IgD-negative memory B cell (primary cell): ENCODE data around the gene LIG1. TPM values are rescaled to one million over a fixed set of nuclear protein-coding genes. Genes with fewer than 3 reads are reported as not detected.

ENCODE experiments used
- H3K27ac Mint-ChIP-seq, 3 donors: one replicate each; pipeline ENCODE4 v1.8.0; 2020 to 2022; ENCODE audit warnings: mild to moderate bottlenecking in 3 of 3, mixed read lengths in 3 of 3, moderate library complexity in 1 of 3
- H3K27me3 Mint-ChIP-seq: one replicate; pipeline ENCODE4 v1.8.0; 2021; ENCODE audit warnings: mixed read lengths
- H3K36me3 Mint-ChIP-seq: one replicate; pipeline ENCODE4 v1.8.0; 2020; ENCODE audit warnings: mild to moderate bottlenecking, mixed read lengths
- H3K4me1 Mint-ChIP-seq, 3 donors: one replicate each; pipeline ENCODE4 v1.8.0; 2020 to 2022; ENCODE audit warnings: mixed read lengths in 3 of 3, mild to moderate bottlenecking in 1 of 3
- H3K4me3 Mint-ChIP-seq, 4 donors: one replicate each; pipeline ENCODE4 v1.8.0; 2020 to 2022; ENCODE audit warnings: mild to moderate bottlenecking in 4 of 4, mixed read lengths in 4 of 4, moderate library complexity in 3 of 4
- H3K9me3 Mint-ChIP-seq, 3 donors: one replicate each; pipeline ENCODE4 v1.8.0; 2020 to 2021; ENCODE audit warnings: mixed read lengths in 3 of 3, mild to moderate bottlenecking in 1 of 3
- polyA plus RNA-seq: library from polyadenylated mRNA; unstranded; fragments of 300-500 nt; fragmentation: Illumina TruSeq; gene quantifications from one replicate; pipeline ENCODE4 v1.2.3, GENCODE V29; 2021

The LIG1 gene
- polyA plus RNA-seq, 1 donor from 2014 or later: 30.1 TPM

DNA sequence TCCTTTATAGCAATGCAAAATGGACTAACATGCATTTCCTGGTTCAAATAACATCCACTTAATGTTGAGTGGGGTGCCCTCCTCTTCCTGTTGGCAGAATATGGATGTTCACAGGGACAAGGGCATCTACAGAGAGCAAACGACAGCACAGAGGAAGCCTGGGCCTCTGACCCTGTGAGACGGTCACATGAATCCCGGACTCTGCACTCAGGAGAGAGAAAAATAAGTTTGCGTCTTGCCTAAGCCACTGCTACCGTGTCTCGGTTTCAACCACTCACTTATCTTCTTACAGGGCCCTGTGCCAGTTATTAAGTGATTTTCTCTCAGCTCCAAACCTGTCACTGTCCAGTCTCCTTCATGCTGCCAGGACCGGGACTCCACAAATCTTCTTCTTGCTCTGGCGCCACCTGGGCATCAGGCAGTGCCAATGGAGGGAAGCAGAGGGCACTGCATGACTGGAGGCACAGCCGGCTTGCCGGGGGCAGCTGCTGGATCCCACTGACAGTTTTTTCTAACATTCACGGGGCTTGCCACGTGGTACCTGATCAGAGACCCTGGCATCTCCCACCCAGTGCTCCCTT is 11.8 kb downstream of the LIG1 start:
- Mint-ChIP-seq H3K36me3 (peaks cover 4% of the 10 kb centered on the region), H3K27me3 (no peaks in the 10 kb centered on the region), H3K9me3 (no peaks in the 10 kb centered on the region), H3K4me1 (no peaks in the 10 kb centered on the region), H3K27ac (peak overlapping the region in 1 of 3 donors; percentile 63), H3K4me3 (no peak overlapping the region)

DNA sequence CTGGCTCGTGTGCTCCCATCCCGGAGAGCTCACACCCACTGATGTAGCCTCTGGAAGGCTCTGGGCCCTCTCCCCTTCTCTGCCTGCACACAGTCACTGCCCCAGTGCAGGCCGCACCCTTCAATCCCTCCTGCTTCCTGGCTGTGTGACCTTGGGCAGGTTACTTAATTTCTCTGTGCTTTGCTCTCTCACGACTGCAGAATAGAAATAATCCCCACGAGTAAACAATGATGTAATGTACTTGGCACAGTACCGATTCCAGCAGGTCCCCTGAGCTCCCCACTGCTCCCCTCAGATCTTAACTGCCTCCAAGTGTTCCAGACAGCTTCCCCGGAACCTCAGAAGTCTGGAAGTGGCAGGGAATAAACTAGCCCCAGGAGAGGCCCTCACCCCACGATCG is 16.1 kb downstream of the LIG1 start:
- Mint-ChIP-seq H3K4me3 (no peak overlapping the region), H3K36me3 (peaks cover 8% of the 10 kb centered on the region), H3K9me3 (no peaks in the 10 kb centered on the region), H3K27me3 (no peaks in the 10 kb centered on the region), H3K27ac (peak overlapping the region in 1 of 3 donors; percentile 36), H3K4me1 (no peaks in the 10 kb centered on the region)

DNA sequence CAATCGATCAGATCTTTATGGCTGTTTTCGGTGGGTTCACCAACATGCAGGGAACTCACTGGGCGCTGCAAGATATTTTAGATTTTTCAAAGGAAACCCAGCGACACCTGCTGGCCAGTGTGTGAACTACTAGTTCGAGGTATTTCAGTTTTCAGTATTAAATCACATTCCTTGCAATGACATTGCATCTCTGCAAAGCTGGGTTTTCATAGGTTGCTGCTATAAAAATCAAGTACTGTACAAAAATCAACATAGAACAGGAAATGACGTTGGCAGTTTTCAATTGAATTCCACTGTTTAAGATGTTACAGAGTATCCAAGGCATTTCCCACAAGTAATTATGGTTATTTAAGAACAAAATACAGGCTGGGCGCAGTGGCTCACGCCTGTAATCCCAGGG is 17.6 kb downstream of the LIG1 start:
- Mint-ChIP-seq H3K27me3 (no peaks in the 10 kb centered on the region), H3K36me3 (peaks cover 8% of the 10 kb centered on the region), H3K4me1 (no peaks in the 10 kb centered on the region), H3K4me3 (no peak overlapping the region), H3K9me3 (no peaks in the 10 kb centered on the region), H3K27ac (peak overlapping the region in 1 of 3 donors; percentile 5)

DNA sequence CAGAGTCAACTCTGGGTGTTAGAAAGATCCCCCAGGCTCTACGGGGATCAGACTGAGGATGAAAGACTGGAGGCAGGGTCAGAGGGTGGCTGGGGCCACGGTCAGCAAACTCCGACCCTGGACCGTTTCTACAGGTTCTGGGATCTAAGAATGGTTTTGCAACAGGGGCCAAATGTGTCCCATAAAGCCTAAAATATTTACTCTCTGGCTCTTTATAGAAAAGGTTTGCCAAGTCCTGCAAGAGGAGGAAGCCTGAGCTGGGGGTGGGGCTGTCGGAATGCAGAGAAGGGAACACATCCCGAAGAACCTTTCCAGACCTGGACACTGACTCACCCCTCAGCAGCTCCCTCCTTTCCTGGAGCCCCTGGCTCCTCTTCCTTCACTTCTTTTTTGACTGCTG is 20.7 kb downstream of the LIG1 start:
- no peaks in the 10 kb centered on the region for H3K9me3 Mint-ChIP-seq
- no peak overlapping the region for H3K27ac Mint-ChIP-seq
- peaks cover 4% of the 10 kb centered on the region for H3K36me3 Mint-ChIP-seq
- no peaks in the 10 kb centered on the region for H3K27me3 Mint-ChIP-seq
- no peak overlapping the region for H3K4me3 Mint-ChIP-seq
- no peaks in the 10 kb centered on the region for H3K4me1 Mint-ChIP-seq

GRCh38 chr19:48148576-48148975 is 21.6 kb downstream of the LIG1 start:
- Mint-ChIP-seq H3K4me3 (no peak overlapping the region), H3K27ac (no peak overlapping the region), H3K36me3 (peaks cover 9% of the 10 kb centered on the region), H3K4me1 (peaks cover 0 to 2% (median 0%) of the 10 kb centered on the region in 3 donors), H3K27me3 (no peaks in the 10 kb centered on the region), H3K9me3 (no peaks in the 10 kb centered on the region)

DNA sequence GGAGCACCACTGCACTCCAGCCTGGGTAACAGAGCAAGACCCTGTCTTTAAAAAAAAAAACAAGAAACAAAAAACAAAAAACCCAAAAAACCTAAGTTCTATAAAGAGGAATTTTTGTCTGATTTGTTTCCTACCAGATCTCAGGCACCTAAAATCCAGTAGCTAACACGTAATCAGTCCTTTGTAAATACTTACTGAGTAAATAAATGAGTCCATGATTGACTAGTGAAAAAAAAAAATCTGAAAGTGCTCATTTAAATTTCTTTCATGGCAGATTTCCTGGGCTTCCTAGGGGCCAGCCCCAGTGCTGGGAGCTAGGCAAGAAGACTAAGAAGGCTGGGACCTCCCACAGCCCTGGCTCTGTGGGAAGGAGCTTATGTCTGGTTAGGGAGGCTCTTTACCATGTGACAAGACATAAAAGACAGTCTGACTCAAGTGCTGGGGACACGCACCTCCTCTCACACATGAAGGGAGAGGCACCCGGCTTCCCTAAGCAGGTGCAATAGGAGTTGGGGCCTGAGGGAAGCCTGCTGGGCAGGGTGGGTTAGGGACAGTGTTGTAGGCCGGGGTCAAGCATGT is 22.5 kb downstream of the LIG1 start:
- H3K9me3 Mint-ChIP-seq: no peaks in the 10 kb centered on the region
- H3K4me3 Mint-ChIP-seq: no peak overlapping the region
- H3K36me3 Mint-ChIP-seq: peaks cover 9% of the 10 kb centered on the region
- peaks cover 0 to 2% (median 0%) of the 10 kb centered on the region in 3 donors for H3K4me1 Mint-ChIP-seq
- no peaks in the 10 kb centered on the region for H3K27me3 Mint-ChIP-seq
- no peak overlapping the region for H3K27ac Mint-ChIP-seq

GRCh38 chr19:48139053-48139452 is 31.1 kb downstream of the LIG1 start:
- no peak overlapping the region for H3K27ac Mint-ChIP-seq
- H3K36me3 Mint-ChIP-seq: peaks cover 12% of the 10 kb centered on the region
- no peaks in the 10 kb centered on the region for H3K27me3 Mint-ChIP-seq
- no peaks in the 10 kb centered on the region for H3K4me1 Mint-ChIP-seq
- H3K9me3 Mint-ChIP-seq: no peaks in the 10 kb centered on the region
- H3K4me3 Mint-ChIP-seq: no peak overlapping the region

GRCh38 chr19:48137411-48137810 is 32.7 kb downstream of the LIG1 start:
- Mint-ChIP-seq H3K9me3 (no peaks in the 10 kb centered on the region), H3K27me3 (no peaks in the 10 kb centered on the region), H3K36me3 (peaks cover 11% of the 10 kb centered on the region), H3K4me1 (no peaks in the 10 kb centered on the region), H3K4me3 (no peak overlapping the region), H3K27ac (no peak overlapping the region)

DNA sequence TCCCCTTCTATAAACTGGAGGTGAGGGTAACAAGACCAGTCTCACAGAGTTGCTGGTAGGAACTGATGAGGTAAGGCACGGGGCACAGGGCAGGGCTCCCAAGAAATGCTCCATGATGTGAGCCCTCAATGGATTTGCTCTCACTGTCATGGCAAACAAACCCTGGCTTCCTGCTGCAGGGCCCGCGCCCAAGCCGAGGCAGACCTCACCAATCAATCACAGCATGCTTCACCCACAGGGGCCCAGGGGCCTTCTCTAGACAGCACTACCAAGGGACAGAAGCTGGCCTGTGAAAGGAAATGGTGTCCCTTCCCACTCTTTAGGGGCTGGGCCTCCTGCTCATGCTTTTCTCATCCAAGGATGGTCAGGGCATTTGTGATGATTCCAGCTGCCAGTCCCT is 33.6 kb downstream of the LIG1 start:
- H3K9me3 Mint-ChIP-seq: no peaks in the 10 kb centered on the region
- H3K27ac Mint-ChIP-seq: no peak overlapping the region
- H3K4me3 Mint-ChIP-seq: no peak overlapping the region
- H3K4me1 Mint-ChIP-seq: no peaks in the 10 kb centered on the region
- H3K36me3 Mint-ChIP-seq: peaks cover 11% of the 10 kb centered on the region
- no peaks in the 10 kb centered on the region for H3K27me3 Mint-ChIP-seq

DNA sequence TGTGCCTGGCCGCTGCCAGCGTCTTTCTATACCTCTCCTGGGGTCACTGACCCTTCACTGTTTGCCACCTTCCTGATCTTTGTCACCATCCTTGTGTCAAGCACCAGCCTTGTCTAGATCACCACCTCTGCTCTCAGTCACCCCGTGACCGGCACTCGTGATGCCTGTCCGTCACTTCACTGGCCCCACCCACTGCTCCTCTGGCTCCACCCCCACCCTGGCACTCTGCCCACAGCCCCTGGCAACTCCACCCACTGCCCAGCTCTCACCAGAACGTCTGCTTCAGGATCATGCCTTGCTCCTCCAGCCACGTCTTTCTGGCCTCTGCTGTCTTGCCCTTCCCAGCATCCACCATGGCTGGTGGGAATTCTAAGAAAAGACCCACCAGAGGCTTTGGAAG is 34.7 kb downstream of the LIG1 start:
- H3K36me3 Mint-ChIP-seq: peaks cover 11% of the 10 kb centered on the region
- H3K27me3 Mint-ChIP-seq: no peaks in the 10 kb centered on the region

DNA sequence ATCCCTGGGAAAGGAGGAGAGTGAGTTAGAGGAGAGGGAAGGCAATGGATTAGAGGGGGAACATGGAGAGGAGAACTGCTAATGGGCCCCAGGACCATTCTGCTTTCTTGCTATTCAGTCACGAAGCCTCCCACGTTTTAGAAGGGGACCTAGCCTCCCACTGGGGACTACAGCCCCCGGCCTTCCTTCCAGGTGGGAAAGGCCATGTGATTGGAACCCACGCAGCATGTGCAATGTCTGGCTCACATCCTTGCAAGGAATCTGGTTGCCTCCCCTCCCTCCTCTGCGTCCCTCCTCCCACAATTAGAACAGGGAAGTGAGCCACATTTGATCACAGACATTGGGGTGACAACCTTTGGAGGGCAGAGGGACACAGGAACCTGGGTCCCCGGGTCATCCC is 37.0 kb downstream of the LIG1 start:
- no peaks in the 10 kb centered on the region for H3K4me1 Mint-ChIP-seq
- H3K27me3 Mint-ChIP-seq: no peaks in the 10 kb centered on the region
- no peaks in the 10 kb centered on the region for H3K9me3 Mint-ChIP-seq
- H3K4me3 Mint-ChIP-seq: no peak overlapping the region
- no peak overlapping the region for H3K27ac Mint-ChIP-seq
- H3K36me3 Mint-ChIP-seq: peaks cover 15% of the 10 kb centered on the region

More for the DNA sequence above, 34.7 kb downstream of the LIG1 start:
- Mint-ChIP-seq H3K4me1 (no peaks in the 10 kb centered on the region), H3K4me3 (no peak overlapping the region), H3K9me3 (no peaks in the 10 kb centered on the region), H3K27ac (no peak overlapping the region)

DNA sequence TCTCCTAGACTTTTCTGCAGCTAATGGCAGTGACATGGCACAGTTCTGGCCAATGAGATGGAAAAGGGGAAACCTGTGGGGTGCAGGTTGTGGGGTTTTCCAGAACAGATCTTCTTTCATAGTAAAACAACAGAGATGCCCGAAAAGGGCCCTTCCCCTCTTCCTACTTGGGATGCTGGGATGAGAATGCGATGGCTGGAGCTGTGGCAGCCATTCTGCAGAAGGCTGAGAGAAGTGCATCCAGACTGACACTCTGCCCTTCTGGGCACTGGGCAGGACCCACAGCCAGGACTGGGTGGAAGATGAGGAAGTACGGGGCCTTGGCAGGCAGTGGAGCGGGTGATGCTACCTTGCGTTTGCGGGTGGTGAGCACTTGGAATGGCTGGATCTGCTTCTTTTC is 42.6 kb downstream of the LIG1 start:
- peaks cover 18% of the 10 kb centered on the region for H3K36me3 Mint-ChIP-seq
- H3K4me1 Mint-ChIP-seq: peaks cover 0 to under 1% (median 0%) of the 10 kb centered on the region in 3 donors
- H3K27me3 Mint-ChIP-seq: no peaks in the 10 kb centered on the region
- no peaks in the 10 kb centered on the region for H3K9me3 Mint-ChIP-seq
- H3K27ac Mint-ChIP-seq: no peak overlapping the region
- H3K4me3 Mint-ChIP-seq: peak overlapping the region in 1 of 4 donors; percentile 47

DNA sequence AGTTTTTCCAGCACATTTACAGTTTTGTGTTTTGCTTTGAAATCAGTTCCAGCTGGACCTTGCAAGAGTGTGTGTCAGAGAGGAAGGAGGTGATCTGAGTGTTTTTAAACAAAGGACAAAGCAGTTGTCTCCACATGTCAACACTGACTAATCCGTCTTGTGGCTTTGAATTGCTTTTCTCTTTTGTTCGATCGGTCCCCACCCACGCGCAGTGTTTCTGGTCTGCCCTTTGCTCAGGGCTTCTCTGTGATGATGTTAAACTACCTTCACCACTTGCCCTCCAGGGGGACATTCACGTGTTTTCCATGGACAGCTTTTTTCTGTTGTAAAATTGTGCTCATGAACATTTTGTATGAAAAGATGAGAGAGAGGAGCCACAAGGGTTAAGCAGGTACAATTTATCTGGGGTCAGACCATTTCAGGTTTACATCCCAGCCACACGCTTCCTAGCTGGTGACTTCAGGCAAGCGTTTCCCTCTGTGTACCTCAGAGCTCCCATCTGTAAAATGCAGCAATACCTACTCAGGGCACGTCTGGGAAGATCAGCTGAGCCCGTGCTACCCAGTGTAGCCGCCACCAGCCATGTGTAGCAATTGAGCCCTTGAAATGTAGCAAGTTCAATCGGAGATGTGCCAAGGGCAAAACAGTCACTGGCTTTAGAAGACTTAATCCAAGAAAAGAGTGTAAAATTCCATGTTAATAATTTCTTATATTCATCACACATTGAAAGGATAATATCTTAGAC is 46.1 kb downstream of the LIG1 start:
- Mint-ChIP-seq H3K4me3 (no peak overlapping the region), H3K9me3 (no peaks in the 10 kb centered on the region), H3K27ac (no peak overlapping the region)

GRCh38 chr19:48122421-48122820 is 47.7 kb downstream of the LIG1 start:
- H3K4me1 Mint-ChIP-seq: peaks cover 14 to 18% (median 14%) of the 10 kb centered on the region in 3 donors
- no peaks in the 10 kb centered on the region for H3K9me3 Mint-ChIP-seq
- H3K27ac Mint-ChIP-seq: peak overlapping the region; percentile 2 to 91 (median 31)
- no peaks in the 10 kb centered on the region for H3K27me3 Mint-ChIP-seq
- H3K36me3 Mint-ChIP-seq: peaks cover 15% of the 10 kb centered on the region
- peak overlapping the region in 3 of 4 donors; percentile 52 to 84 (median 60) for H3K4me3 Mint-ChIP-seq

More for the DNA sequence above, 46.1 kb downstream of the LIG1 start:
- no peaks in the 10 kb centered on the region for H3K27me3 Mint-ChIP-seq
- H3K4me1 Mint-ChIP-seq: peaks cover 7 to 9% (median 7%) of the 10 kb centered on the region in 3 donors
- peaks cover 19% of the 10 kb centered on the region for H3K36me3 Mint-ChIP-seq

DNA sequence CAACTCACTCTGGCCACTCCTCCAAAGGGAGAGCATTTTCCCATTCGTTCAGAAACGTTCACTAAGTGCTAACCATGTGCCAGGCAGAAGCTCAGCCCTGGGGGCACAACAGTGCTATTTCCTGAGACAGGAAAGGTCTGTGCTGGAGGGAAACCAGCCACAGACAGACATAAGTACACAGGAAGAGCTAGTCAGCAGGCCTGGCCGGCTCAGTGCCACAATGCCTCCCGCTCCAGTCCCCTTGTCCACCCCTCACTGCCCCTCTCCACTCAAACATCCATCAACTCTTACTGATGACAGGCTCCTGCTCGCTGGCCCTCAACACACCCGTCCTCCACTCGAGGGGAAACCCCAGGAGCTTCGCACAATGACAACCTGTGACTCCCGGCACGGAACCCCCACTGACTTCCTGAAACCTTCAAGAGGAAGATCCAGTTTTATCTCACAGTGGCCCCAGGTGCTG is 48.2 kb downstream of the LIG1 start:
- Mint-ChIP-seq H3K27ac (peak overlapping the region in 2 of 3 donors; percentile 31 to 91), H3K36me3 (peaks cover 15% of the 10 kb centered on the region), H3K27me3 (no peaks in the 10 kb centered on the region), H3K9me3 (no peaks in the 10 kb centered on the region), H3K4me1 (peaks cover 14 to 18% (median 15%) of the 10 kb centered on the region in 3 donors), H3K4me3 (peak overlapping the region in 3 of 4 donors; percentile 52 to 84 (median 60))
